BE2C (cell line): Measurements from ENCODE around the gene NTRK3.
A peak's percentile ranks its signal among the peaks of the same experiment; 100 is the strongest.

ENCODE experiments used
- DNase-seq: peaks from one replicate; pipeline ENCODE4 v3.0.0-alpha.2; 2020
- H3K27me3 ChIP-seq: fragments of 250-450 bp; sonication (Bioruptor Pico); 2 replicates; pipeline ENCODE4 v1.5.1; 2020; ENCODE audit warnings: mild to moderate bottlenecking
- H3K36me3 ChIP-seq: fragments of 250-450 bp; sonication (Bioruptor Pico); 2 replicates; pipeline ENCODE4 v1.5.1; 2020; ENCODE audit warnings: mild to moderate bottlenecking
- H3K4me1 ChIP-seq: fragments of 250-450 bp; sonication (Bioruptor Pico); 2 replicates; pipeline ENCODE4 v1.5.1; 2020
- H3K4me3 ChIP-seq: 2 replicates; pipeline ENCODE4 v1.5.1; 2011; ENCODE audit warnings: low read depth, low read length
- H3K9me3 ChIP-seq: fragments of 250-450 bp; sonication (Bioruptor Pico); 2 replicates; pipeline ENCODE4 v1.5.1; 2020
- TF ChIP-seq, protein P1 (sequence below): IDR thresholded peaks from 2 replicates; pipeline ENCODE4 v1.5.1; 2012; ENCODE audit warnings: mild to moderate bottlenecking, low read depth, low read length

The NTRK3 gene

DNA sequence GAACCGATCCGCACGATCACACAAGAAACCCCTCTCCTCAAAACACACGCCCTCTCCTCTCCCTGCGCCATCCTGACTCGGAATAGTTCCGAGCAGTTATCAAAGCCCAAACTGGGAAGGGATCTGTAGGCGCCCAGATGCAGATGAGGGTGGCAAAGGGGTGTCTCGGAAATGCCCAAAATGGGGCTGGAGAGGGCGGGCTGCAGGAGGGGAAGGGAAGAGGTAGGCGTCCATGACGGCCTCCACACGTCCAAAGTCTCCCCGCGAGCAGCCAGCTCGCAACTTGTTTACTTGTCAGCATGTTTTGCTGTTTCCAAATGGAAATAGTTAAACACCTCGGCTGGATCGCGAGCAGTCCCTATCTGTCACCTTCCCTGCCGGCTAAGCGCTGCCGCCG, 1.5 kb downstream of the NTRK3 start:
- Histone ChIP-seq H3K4me3 (peak overlapping the region; percentile 26; the same call in 1 of the 2 replicates), H3K9me3 (no peaks in the 10 kb centered on the region), H3K27me3 (peaks cover 37% of the 10 kb centered on the region)

GRCh38 chr15:88252441-88252840, 4.1 kb downstream of the NTRK3 start:
- H3K4me1 ChIP-seq, result no peaks in the 10 kb centered on the region
- H3K9me3 ChIP-seq, result no peaks in the 10 kb centered on the region
- H3K36me3 ChIP-seq, result no peaks in the 10 kb centered on the region
- no peak for DNase-seq
- TF ChIP-seq, protein P1, sequence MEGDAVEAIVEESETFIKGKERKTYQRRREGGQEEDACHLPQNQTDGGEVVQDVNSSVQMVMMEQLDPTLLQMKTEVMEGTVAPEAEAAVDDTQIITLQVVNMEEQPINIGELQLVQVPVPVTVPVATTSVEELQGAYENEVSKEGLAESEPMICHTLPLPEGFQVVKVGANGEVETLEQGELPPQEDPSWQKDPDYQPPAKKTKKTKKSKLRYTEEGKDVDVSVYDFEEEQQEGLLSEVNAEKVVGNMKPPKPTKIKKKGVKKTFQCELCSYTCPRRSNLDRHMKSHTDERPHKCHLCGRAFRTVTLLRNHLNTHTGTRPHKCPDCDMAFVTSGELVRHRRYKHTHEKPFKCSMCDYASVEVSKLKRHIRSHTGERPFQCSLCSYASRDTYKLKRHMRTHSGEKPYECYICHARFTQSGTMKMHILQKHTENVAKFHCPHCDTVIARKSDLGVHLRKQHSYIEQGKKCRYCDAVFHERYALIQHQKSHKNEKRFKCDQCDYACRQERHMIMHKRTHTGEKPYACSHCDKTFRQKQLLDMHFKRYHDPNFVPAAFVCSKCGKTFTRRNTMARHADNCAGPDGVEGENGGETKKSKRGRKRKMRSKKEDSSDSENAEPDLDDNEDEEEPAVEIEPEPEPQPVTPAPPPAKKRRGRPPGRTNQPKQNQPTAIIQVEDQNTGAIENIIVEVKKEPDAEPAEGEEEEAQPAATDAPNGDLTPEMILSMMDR, result no peak
- H3K27me3 ChIP-seq, result peaks cover 29% of the 10 kb centered on the region
- H3K4me3 ChIP-seq, result no peak overlapping the region

More for the DNA sequence above, 1.5 kb downstream of the NTRK3 start:
- no peaks in the 10 kb centered on the region for H3K4me1 ChIP-seq
- TF ChIP-seq, protein P1, result no peak
- H3K36me3 ChIP-seq, result no peaks in the 10 kb centered on the region
- DNase-seq, result no peak

DNA sequence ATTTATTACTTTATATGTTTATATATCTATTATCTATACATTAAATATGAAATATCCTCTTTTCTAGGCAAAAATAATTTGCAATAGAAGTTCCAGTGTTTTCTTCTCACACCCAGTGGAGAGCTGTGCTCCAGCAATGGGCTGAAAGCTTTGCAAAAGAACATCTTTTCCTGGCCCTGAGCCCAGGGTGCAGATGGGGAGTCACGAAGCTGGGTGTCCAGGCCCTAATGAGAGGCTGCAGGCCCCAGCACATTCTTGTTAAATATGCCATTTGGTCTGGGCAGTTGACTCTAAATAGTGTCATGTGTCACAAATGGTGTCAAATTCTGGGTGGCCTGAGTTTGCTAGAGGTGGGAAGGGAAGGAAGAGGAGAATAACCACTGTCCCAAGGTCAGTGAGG, 5.7 kb downstream of the NTRK3 start:
- H3K4me1 ChIP-seq, result peaks cover 9% of the 10 kb centered on the region
- H3K4me3 ChIP-seq, result no peak overlapping the region
- H3K27me3 ChIP-seq, result peaks cover 23% of the 10 kb centered on the region
- no peaks in the 10 kb centered on the region for H3K36me3 ChIP-seq
- TF ChIP-seq, protein P1, result no peak
- H3K9me3 ChIP-seq, result no peaks in the 10 kb centered on the region
- no peak for DNase-seq

DNA sequence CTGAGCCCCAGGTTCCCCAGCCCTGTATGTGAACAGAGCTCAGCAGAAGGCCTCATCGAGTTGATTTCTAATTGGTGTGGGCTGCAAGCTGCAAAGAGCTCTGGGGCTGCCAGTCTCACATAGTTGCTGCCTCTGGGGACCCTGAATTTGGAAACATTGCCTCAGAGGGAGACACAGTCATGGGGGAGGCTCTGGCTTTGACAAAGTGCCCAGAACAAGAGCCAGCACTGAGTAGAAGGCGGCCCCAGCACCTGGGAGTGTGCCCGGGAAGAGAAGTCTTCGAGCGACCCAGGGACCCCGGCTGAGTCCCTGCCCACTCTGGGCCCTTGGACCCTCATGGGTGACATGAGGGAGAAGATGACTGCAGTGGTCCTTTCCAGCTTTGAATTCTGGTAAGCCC, 7.3 kb downstream of the NTRK3 start:
- H3K36me3 ChIP-seq, result no peaks in the 10 kb centered on the region
- H3K9me3 ChIP-seq, result no peaks in the 10 kb centered on the region
- no peak for DNase-seq
- H3K4me3 ChIP-seq, result no peak overlapping the region
- TF ChIP-seq, protein P1, result no peak
- peaks cover 9% of the 10 kb centered on the region for H3K4me1 ChIP-seq
- H3K27me3 ChIP-seq, result peaks cover 7% of the 10 kb centered on the region

GRCh38 chr15:88247914-88248313, 8.6 kb downstream of the NTRK3 start:
- Histone ChIP-seq H3K27me3 (no peaks in the 10 kb centered on the region), H3K36me3 (no peaks in the 10 kb centered on the region), H3K4me1 (peaks cover 9% of the 10 kb centered on the region), H3K9me3 (no peaks in the 10 kb centered on the region), H3K4me3 (no peak overlapping the region)
- TF ChIP-seq, protein P1, result no peak
- no peak for DNase-seq

- Histone ChIP-seq H3K4me1 (peaks cover 9% of the 10 kb centered on the region), H3K9me3 (no peaks in the 10 kb centered on the region), H3K36me3 (no peaks in the 10 kb centered on the region), H3K27me3 (no peaks in the 10 kb centered on the region), H3K4me3 (peak overlapping the region; percentile 44)
- TF ChIP-seq, protein P1, result peak; percentile 94
- DNase-seq, result peak; percentile 80
These were observed 9.7 kb downstream of the NTRK3 start for GRCh38 chr15:88246666-88247446.
